GM23338 (cell line): ENCODE results near the gene CEBPB. TPM values are rescaled to one million over a fixed set of nuclear protein-coding genes. Genes with fewer than 3 reads are reported as not detected.

Source experiments
- ATAC-seq: fragments of 200-7000 bp; cut with Tn5 transposase; 3 replicates; pipeline ENCODE4 v1.9.1; 2020
- DNase-seq: peaks from one replicate; pipeline ENCODE4 v3.0.0-alpha.2; 2015; ENCODE audit warnings: low spot score
- H2AFZ ChIP-seq: fragments of 200-600 bp; sonication (generic); 2 replicates; pipeline ENCODE4 v1.8.0; 2016; ENCODE audit warnings: antibody characterized with exemption, mild to moderate bottlenecking, moderate library complexity
- H3F3A ChIP-seq: fragments of 200-600 bp; sonication (generic); replicated peaks from 2 replicates; pipeline ENCODE4 v1.8.0; 2017; ENCODE audit warnings: antibody characterized with exemption, mixed run types, low read depth
- H3K27ac ChIP-seq: fragments of 200-600 bp; sonication (generic); 2 replicates; pipeline ENCODE4 v1.6.1; 2016; ENCODE audit warnings: low read depth
- H3K27me3 ChIP-seq: fragments of 200-600 bp; sonication (generic); 2 replicates; pipeline ENCODE4 v1.8.0; 2016; ENCODE audit warnings: mild to moderate bottlenecking, mixed run types, moderate library complexity; ENCODE audit not compliant: insufficient read depth
- H3K36me3 ChIP-seq: fragments of 200-600 bp; sonication (generic); 2 replicates; pipeline ENCODE4 v1.8.0; 2016; ENCODE audit warnings: mild to moderate bottlenecking; ENCODE audit not compliant: insufficient read depth
- H3K4me1 ChIP-seq: fragments of 200-600 bp; sonication (generic); 2 replicates; pipeline ENCODE4 v1.8.0; 2016; ENCODE audit warnings: mild to moderate bottlenecking, moderate library complexity; ENCODE audit not compliant: insufficient read depth
- H3K4me2 ChIP-seq: fragments of 200-600 bp; sonication (generic); 2 replicates; pipeline ENCODE4 v1.7.1; 2017; ENCODE audit warnings: mixed run types
- H3K4me3 ChIP-seq: fragments of 200-600 bp; sonication (generic); 2 replicates; pipeline ENCODE4 v1.6.1; 2016; ENCODE audit warnings: mixed run types
- H3K79me2 ChIP-seq: fragments of 200-600 bp; sonication (generic); replicated peaks from 2 replicates; pipeline ENCODE4 v1.8.0; 2017; ENCODE audit warnings: mild to moderate bottlenecking; ENCODE audit not compliant: insufficient read depth
- H3K9me2 ChIP-seq: fragments of 200-600 bp; sonication (generic); 2 replicates; pipeline ENCODE4 v1.8.0; 2017; ENCODE audit not compliant: insufficient read depth
- H4K20me1 ChIP-seq: fragments of 200-600 bp; sonication (generic); replicated peaks from 2 replicates; pipeline ENCODE4 v1.8.0; 2017; ENCODE audit warnings: mild to moderate bottlenecking; ENCODE audit not compliant: insufficient read depth
- H3K27ac Mint-ChIP-seq: 2 replicates; pipeline ENCODE4 v1.8.0; 2020; ENCODE audit warnings: inconsistent platforms, mild to moderate bottlenecking, moderate library complexity, mixed read lengths
- H3K27me3 Mint-ChIP-seq: 3 replicates; pipeline ENCODE4 v1.8.0; 2022; ENCODE audit warnings: low read depth, mild to moderate bottlenecking, moderate library complexity, mixed read lengths, inconsistent platforms; ENCODE audit not compliant: insufficient read depth, poor library complexity
- H3K36me3 Mint-ChIP-seq: 3 replicates; pipeline ENCODE4 v1.8.0; 2021; ENCODE audit warnings: low read depth, mild to moderate bottlenecking, inconsistent platforms, moderate library complexity, mixed read lengths
- H3K4me1 Mint-ChIP-seq: 3 replicates; pipeline ENCODE4 v1.8.0; 2020; ENCODE audit warnings: mild to moderate bottlenecking, inconsistent platforms, mixed read lengths
- H3K4me3 Mint-ChIP-seq: 3 replicates; pipeline ENCODE4 v1.8.0; 2021; ENCODE audit warnings: moderate library complexity, mild to moderate bottlenecking, inconsistent platforms, mixed read lengths
- H3K9me3 Mint-ChIP-seq: 3 replicates; pipeline ENCODE4 v1.8.0; 2020; ENCODE audit warnings: moderate library complexity, mild to moderate bottlenecking, inconsistent platforms, mixed read lengths
- CREB1 ChIP-seq: fragments of 250-450 bp; sonication (Bioruptor Pico); IDR thresholded peaks from 2 replicates; pipeline ENCODE4 v1.5.0; 2020; ENCODE audit warnings: low read depth, mild to moderate bottlenecking, moderate library complexity
- EZH2 ChIP-seq: fragments of 200-600 bp; sonication (generic); IDR thresholded peaks from one replicate; pipeline ENCODE4 v1.8.0; 2017; ENCODE audit warnings: antibody characterized with exemption, mild to moderate bottlenecking, low read depth; ENCODE audit not compliant: unreplicated experiment
- EZH2phosphoT487 ChIP-seq: fragments of 200-600 bp; sonication (generic); IDR thresholded peaks from one replicate; pipeline ENCODE4 v1.8.1; 2018; ENCODE audit warnings: antibody characterized with exemption; ENCODE audit not compliant: unreplicated experiment
- JUNB ChIP-seq: IDR thresholded peaks from one replicate; pipeline ENCODE4 v1.6.1; 2016; ENCODE audit warnings: antibody characterized with exemption; ENCODE audit not compliant: unreplicated experiment
- NANOG ChIP-seq: IDR thresholded peaks from 2 replicates; pipeline ENCODE4 v1.6.1; 2016; ENCODE audit warnings: antibody characterized with exemption, borderline replicate concordance
- POLR2AphosphoS5 ChIP-seq: IDR thresholded peaks from 2 replicates; pipeline ENCODE4 v1.6.1; 2016; ENCODE audit warnings: antibody characterized with exemption, low read depth
- STAT1 ChIP-seq: IDR thresholded peaks from one replicate; pipeline ENCODE4 v1.6.1; 2016; ENCODE audit warnings: antibody characterized with exemption; ENCODE audit not compliant: unreplicated experiment
- ZNF462 ChIP-seq: fragments of 250-450 bp; sonication (Bioruptor Pico); IDR thresholded peaks from 2 replicates; pipeline ENCODE4 v1.5.0; 2020; ENCODE audit warnings: mild to moderate bottlenecking, moderate library complexity
- polyA plus RNA-seq: library from polyadenylated mRNA; unstranded; fragments of >200 nt; fragmentation: Nextera tagmentation; extraction: Ambion mirVana; gene quantifications from 2 replicates; pipeline ENCODE4 v1.2.1, GENCODE V29; 2016
- total RNA-seq: library from RNA; depleted of rRNA; stranded (reverse); fragments of >200 nt; shearing (Covaris generic); gene quantifications from 2 replicates; pipeline ENCODE4 v1.2.3, GENCODE V29; 2014
- TF ChIP-seq, protein P1 (sequence below): IDR thresholded peaks from 2 replicates; pipeline ENCODE4 v1.6.1; 2016; ENCODE audit warnings: antibody characterized with exemption
- TF ChIP-seq, protein P2 (sequence below): IDR thresholded peaks from one replicate; pipeline ENCODE4 v1.6.1; 2018; ENCODE audit warnings: antibody characterized with exemption; ENCODE audit not compliant: unreplicated experiment

Gene CEBPB
- total and polyA plus RNA-seq, 2 experiments from 2014 or later = 20.6 to 25.4 TPM

- peaks cover 3% of the 10 kb centered on the region; the same call in 1 of the 2 replicates for H3K4me1 ChIP-seq
- no peak overlapping the region for H3K4me2 ChIP-seq
- H3K9me2 ChIP-seq = no peaks in the 10 kb centered on the region
- H3K36me3 ChIP-seq = no peaks in the 10 kb centered on the region
- H3K4me3 ChIP-seq = no peak overlapping the region
- no peaks in the 10 kb centered on the region for H4K20me1 ChIP-seq
- DNase-seq (no peak), ATAC-seq (no peak)
- Mint-ChIP-seq H3K4me1 (peaks cover 7% of the 10 kb centered on the region), H3K9me3 (no peaks in the 10 kb centered on the region), H3K27me3 (peaks cover 9% of the 10 kb centered on the region), H3K4me3 (no peak overlapping the region), H3K27ac (no peak overlapping the region), H3K36me3 (no peaks in the 10 kb centered on the region)
- H3F3A ChIP-seq = no peaks in the 10 kb centered on the region
- no peak overlapping the region for H3K27ac ChIP-seq
- no peak overlapping the region for H2AFZ ChIP-seq
- H3K27me3 ChIP-seq = no peaks in the 10 kb centered on the region
- H3K79me2 ChIP-seq = no peaks in the 10 kb centered on the region
- TF ChIP-seq STAT1 (no peak), EZH2phosphoT487 (no peak), EZH2 (no peak)
- TF ChIP-seq, protein P1, sequence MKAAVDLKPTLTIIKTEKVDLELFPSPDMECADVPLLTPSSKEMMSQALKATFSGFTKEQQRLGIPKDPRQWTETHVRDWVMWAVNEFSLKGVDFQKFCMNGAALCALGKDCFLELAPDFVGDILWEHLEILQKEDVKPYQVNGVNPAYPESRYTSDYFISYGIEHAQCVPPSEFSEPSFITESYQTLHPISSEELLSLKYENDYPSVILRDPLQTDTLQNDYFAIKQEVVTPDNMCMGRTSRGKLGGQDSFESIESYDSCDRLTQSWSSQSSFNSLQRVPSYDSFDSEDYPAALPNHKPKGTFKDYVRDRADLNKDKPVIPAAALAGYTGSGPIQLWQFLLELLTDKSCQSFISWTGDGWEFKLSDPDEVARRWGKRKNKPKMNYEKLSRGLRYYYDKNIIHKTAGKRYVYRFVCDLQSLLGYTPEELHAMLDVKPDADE = no peak
Measured at GRCh38 chr20:50182346-50182745, 8.3 kb upstream of the CEBPB start.

GRCh38 chr20:50185426-50185825 is 5.2 kb upstream of the CEBPB start:
- Histone ChIP-seq H3K4me2 (no peak overlapping the region), H3K9me2 (no peaks in the 10 kb centered on the region), H4K20me1 (no peaks in the 10 kb centered on the region), H3K4me1 (peaks cover 6% of the 10 kb centered on the region), H2AFZ (no peak overlapping the region), H3K27me3 (no peaks in the 10 kb centered on the region), H3K27ac (no peak overlapping the region), H3K79me2 (no peaks in the 10 kb centered on the region), H3K4me3 (no peak overlapping the region), H3F3A (no peaks in the 10 kb centered on the region), H3K36me3 (no peaks in the 10 kb centered on the region)
- peaks cover 17% of the 10 kb centered on the region for H3K27me3 Mint-ChIP-seq
- no peaks in the 10 kb centered on the region; the same call in 2 of the 3 replicates for H3K36me3 Mint-ChIP-seq
- no peak overlapping the region for H3K27ac Mint-ChIP-seq
- no peak overlapping the region for H3K4me3 Mint-ChIP-seq
- H3K4me1 Mint-ChIP-seq = peaks cover 18% of the 10 kb centered on the region
- no peak for ATAC-seq
- no peak for DNase-seq
- no peaks in the 10 kb centered on the region for H3K9me3 Mint-ChIP-seq
- TF ChIP-seq, protein P1 = no peak
- TF ChIP-seq CREB1 (CRISPR knock-in tag) (no peak), POLR2AphosphoS5 (no peak), NANOG (no peak), ZNF462 (CRISPR knock-in tag) (no peak), JUNB (no peak)
- TF ChIP-seq, protein P2, sequence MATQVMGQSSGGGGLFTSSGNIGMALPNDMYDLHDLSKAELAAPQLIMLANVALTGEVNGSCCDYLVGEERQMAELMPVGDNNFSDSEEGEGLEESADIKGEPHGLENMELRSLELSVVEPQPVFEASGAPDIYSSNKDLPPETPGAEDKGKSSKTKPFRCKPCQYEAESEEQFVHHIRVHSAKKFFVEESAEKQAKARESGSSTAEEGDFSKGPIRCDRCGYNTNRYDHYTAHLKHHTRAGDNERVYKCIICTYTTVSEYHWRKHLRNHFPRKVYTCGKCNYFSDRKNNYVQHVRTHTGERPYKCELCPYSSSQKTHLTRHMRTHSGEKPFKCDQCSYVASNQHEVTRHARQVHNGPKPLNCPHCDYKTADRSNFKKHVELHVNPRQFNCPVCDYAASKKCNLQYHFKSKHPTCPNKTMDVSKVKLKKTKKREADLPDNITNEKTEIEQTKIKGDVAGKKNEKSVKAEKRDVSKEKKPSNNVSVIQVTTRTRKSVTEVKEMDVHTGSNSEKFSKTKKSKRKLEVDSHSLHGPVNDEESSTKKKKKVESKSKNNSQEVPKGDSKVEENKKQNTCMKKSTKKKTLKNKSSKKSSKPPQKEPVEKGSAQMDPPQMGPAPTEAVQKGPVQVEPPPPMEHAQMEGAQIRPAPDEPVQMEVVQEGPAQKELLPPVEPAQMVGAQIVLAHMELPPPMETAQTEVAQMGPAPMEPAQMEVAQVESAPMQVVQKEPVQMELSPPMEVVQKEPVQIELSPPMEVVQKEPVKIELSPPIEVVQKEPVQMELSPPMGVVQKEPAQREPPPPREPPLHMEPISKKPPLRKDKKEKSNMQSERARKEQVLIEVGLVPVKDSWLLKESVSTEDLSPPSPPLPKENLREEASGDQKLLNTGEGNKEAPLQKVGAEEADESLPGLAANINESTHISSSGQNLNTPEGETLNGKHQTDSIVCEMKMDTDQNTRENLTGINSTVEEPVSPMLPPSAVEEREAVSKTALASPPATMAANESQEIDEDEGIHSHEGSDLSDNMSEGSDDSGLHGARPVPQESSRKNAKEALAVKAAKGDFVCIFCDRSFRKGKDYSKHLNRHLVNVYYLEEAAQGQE = no peak
